Measurements from ENCODE around the gene CHCHD6.

CHCHD6 gene

GRCh38 chr3:126827121-126827520, 123.1 kb downstream of the CHCHD6 start:
- DNase-seq (ENCODE audit: insufficient read length) (no peak), FAIRE-seq (no peak)
- TF ChIP-seq POLR2A (IDR thresholded peaks at IDR 0.05; ENCODE audit: low read depth, low read length) (no peak), TAF1 (IDR thresholded peaks at IDR 0.05; ENCODE audit: borderline replicate concordance, low read depth, low read length) (no peak), POLR2AphosphoS5 (IDR thresholded peaks at IDR 0.05; ENCODE audit: low read depth, low read length) (no peak)

DNA sequence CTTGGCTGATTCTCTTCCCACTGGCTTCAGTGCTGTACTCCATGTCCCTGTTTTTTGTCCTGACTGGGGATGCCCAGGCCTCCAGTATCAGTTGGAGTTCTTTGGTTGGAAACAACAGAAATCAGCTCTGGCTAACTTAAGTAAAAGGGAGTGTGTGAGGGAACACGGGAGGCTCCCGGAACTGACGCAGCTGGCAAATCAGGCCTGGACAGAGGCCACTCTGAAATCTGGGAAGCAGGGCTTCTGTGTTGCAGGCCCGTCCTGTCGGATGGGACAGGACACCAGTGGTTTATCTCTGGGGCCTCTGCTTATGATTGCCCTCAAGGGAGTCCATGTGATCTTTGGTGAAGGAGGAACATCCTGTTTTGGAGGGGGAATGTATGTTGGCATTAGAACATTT, 124.3 kb downstream of the CHCHD6 start:
- no peak for DNase-seq (ENCODE audit: insufficient read length)
- no peak for TF ChIP-seq TAF1 (IDR thresholded peaks at IDR 0.05; ENCODE audit: borderline replicate concordance, low read depth, low read length)
- TF ChIP-seq POLR2A (IDR thresholded peaks at IDR 0.05; ENCODE audit: low read depth, low read length) = no peak
- no peak for TF ChIP-seq POLR2AphosphoS5 (IDR thresholded peaks at IDR 0.05; ENCODE audit: low read depth, low read length)
- no peak for FAIRE-seq

DNA sequence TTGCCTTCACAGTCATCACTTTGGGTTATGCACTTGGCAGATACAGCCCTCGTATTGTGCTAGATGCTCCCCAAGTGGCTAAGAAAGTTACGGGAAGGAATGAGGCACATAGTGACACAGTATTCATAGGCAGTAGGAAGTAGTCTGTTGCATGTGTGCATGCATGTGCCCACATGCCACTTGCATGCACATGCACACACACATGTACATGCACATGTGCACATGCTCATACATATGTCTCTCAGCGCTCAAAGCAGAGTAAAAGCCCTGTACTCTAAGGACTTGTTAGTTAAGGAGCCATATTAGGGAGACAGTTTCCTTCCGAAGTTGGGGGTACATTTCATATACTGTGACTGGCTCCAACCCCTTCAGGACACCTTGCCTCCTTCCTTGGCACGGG, 128.9 kb downstream of the CHCHD6 start:
- TF ChIP-seq POLR2AphosphoS5 (IDR thresholded peaks at IDR 0.05; ENCODE audit: low read depth, low read length) (no peak), POLR2A (IDR thresholded peaks at IDR 0.05; ENCODE audit: low read depth, low read length) (no peak), TAF1 (IDR thresholded peaks at IDR 0.05; ENCODE audit: borderline replicate concordance, low read depth, low read length) (no peak)
- no peak for FAIRE-seq
- DNase-seq (ENCODE audit: insufficient read length) = no peak

DNA sequence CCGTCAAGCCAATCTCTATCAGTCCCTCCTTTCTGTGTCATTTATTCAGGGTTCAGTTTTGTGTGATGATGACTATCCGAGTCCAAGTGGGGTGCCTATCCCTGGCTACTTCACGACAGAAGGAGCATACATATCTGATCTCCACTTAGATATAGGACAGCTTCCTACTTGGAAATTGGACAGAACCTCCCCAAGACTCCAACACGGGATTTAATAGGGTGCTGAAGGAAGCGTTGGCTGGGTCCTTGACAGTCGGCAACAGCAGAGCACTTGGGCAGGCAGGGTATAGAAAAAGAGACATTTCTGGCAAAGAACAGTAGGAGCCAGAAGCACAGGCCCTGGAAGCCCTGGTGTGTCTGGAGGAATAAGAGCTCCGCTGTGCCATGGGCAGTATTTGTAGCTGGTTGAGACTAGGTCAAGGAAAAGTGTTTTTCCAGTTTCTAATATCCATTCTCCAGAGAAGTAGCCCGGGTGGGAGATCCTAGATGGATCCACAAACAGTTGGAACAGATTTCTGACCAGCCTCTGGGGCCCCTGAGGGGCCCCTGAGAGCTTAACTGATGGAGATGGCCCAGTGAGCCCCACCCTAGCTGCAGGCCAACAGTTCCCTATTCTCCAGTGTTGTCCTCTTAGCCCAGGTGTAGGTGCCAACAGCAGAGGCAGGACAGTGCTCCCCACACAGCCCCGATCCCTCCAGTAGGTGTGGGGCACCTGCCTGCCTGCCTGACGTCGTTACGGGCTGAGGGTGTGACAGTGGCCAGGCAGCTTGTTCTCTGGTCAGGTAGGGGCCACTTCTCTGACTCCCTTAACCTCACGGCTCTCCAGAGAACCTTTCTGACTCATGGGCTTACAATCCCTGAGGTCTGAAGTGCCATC, 130.8 kb downstream of the CHCHD6 start:
- TF ChIP-seq POLR2A (IDR thresholded peaks at IDR 0.05; ENCODE audit: low read depth, low read length) (no peak), TAF1 (IDR thresholded peaks at IDR 0.05; ENCODE audit: borderline replicate concordance, low read depth, low read length) (no peak), POLR2AphosphoS5 (IDR thresholded peaks at IDR 0.05; ENCODE audit: low read depth, low read length) (no peak)
- no peak for DNase-seq (ENCODE audit: insufficient read length)
- no peak for FAIRE-seq

- FAIRE-seq (no peak), DNase-seq (ENCODE audit: insufficient read length) (no peak)
- TF ChIP-seq POLR2AphosphoS5 (IDR thresholded peaks at IDR 0.05; ENCODE audit: low read depth, low read length) = no peak
- TF ChIP-seq POLR2A (IDR thresholded peaks at IDR 0.05; ENCODE audit: low read depth, low read length) = no peak
- no peak for TF ChIP-seq TAF1 (IDR thresholded peaks at IDR 0.05; ENCODE audit: borderline replicate concordance, low read depth, low read length)
Observed at GRCh38 chr3:126835472-126836219, 131.6 kb downstream of the CHCHD6 start.

DNA sequence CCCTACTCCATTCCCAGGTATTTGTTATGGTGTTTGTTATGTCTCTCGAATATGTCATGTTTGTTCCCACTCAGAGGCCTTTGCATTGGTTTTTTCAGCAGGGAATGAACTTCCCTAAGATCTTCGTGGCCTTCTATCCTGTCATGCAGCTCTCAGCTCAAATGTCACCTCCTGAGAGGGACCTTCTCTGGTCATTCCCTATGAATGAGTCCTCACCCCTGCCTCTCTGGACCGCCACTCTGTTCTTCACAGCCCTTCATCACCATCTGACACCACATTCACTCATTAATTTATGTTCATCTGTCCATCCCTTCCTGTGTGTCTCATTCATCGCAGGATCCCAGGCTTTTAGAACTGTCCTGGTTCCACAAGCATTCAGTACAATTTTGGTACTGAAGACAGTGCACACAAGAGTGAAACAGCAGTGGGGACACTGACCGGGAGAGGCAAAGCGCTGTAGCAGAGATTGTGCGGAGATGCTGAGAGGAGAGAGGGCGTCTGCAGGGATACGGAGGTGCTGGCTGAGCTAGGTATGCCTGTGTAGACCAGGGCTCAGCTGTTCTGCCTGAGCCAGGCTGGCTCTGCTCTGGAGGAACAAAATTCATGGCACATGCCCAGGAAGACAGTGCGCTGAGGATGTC, 132.3 kb downstream of the CHCHD6 start:
- TF ChIP-seq POLR2A (IDR thresholded peaks at IDR 0.05; ENCODE audit: low read depth, low read length) = no peak
- TF ChIP-seq TAF1 (IDR thresholded peaks at IDR 0.05; ENCODE audit: borderline replicate concordance, low read depth, low read length) = no peak
- no peak for TF ChIP-seq POLR2AphosphoS5 (IDR thresholded peaks at IDR 0.05; ENCODE audit: low read depth, low read length)
- FAIRE-seq = no peak
- no peak for DNase-seq (ENCODE audit: insufficient read length)

- DNase-seq (ENCODE audit: insufficient read length) = no peak
- TF ChIP-seq TAF1 (IDR thresholded peaks at IDR 0.05; ENCODE audit: borderline replicate concordance, low read depth, low read length) (no peak), POLR2A (IDR thresholded peaks at IDR 0.05; ENCODE audit: low read depth, low read length) (no peak), POLR2AphosphoS5 (IDR thresholded peaks at IDR 0.05; ENCODE audit: low read depth, low read length) (no peak)
- FAIRE-seq = no peak
Observed at GRCh38 chr3:126837773-126838172, 133.7 kb downstream of the CHCHD6 start.

- DNase-seq (ENCODE audit: insufficient read length) = no peak
Observed at GRCh38 chr3:126845920-126846715, 142.1 kb downstream of the CHCHD6 start.

DNA sequence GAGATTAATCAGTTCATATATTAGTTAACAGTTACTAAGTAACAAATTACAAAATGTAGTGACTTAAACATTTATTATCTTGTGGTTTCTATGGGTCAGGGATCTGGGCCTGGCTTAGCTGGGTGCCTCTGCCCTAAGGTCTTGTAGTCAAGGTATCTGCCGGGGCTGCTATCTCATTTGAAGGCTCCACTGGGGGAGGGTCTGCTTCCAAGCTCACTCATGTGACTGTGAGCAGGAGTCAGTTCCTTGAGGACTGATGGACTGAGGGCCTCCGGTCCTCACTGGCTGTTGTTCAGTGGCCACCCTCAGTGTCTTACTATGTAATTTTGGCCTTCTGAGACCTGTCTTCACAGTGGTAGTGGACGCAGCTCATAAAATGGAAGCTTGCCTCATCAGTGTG, 143.0 kb downstream of the CHCHD6 start:
- TF ChIP-seq TAF1 (IDR thresholded peaks at IDR 0.05; ENCODE audit: borderline replicate concordance, low read depth, low read length) = no peak
- no peak for TF ChIP-seq POLR2AphosphoS5 (IDR thresholded peaks at IDR 0.05; ENCODE audit: low read depth, low read length)
- no peak for TF ChIP-seq POLR2A (IDR thresholded peaks at IDR 0.05; ENCODE audit: low read depth, low read length)
- FAIRE-seq = no peak
- no peak for DNase-seq (ENCODE audit: insufficient read length)

More at GRCh38 chr3:126845920-126846715, 142.1 kb downstream of the CHCHD6 start:
- FAIRE-seq = no peak
- no peak for TF ChIP-seq POLR2AphosphoS5 (IDR thresholded peaks at IDR 0.05; ENCODE audit: low read depth, low read length)
- no peak for TF ChIP-seq TAF1 (IDR thresholded peaks at IDR 0.05; ENCODE audit: borderline replicate concordance, low read depth, low read length)

GRCh38 chr3:126848991-126849390, 145.0 kb downstream of the CHCHD6 start:
- no peak for DNase-seq (ENCODE audit: insufficient read length)
- no peak for FAIRE-seq
- TF ChIP-seq TAF1 (IDR thresholded peaks at IDR 0.05; ENCODE audit: borderline replicate concordance, low read depth, low read length) (no peak), POLR2AphosphoS5 (IDR thresholded peaks at IDR 0.05; ENCODE audit: low read depth, low read length) (no peak), POLR2A (IDR thresholded peaks at IDR 0.05; ENCODE audit: low read depth, low read length) (no peak)

DNA sequence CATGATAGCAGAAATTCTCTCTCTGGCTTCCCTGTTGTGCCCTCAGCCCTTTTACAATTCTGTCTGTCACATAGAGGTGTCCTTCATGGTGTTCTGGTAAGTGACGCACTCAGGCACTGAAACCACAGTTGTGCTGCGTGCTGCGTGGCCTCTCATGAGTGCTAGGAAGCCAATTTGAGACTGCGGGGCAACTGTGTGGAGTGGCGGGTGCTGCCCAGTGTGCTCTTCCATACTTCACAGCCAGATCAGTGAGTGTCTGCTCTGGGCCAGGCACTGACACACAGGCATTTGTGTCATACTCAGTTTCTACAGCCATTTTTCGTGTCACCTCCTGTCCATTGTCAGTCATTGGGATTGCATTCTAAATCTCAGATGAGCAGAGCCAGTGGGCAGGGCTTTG, 145.7 kb downstream of the CHCHD6 start:
- FAIRE-seq = no peak

More for the DNA sequence above, 145.7 kb downstream of the CHCHD6 start:
- no peak for TF ChIP-seq POLR2AphosphoS5 (IDR thresholded peaks at IDR 0.05; ENCODE audit: low read depth, low read length)
- TF ChIP-seq TAF1 (IDR thresholded peaks at IDR 0.05; ENCODE audit: borderline replicate concordance, low read depth, low read length) = no peak
- no peak for TF ChIP-seq POLR2A (IDR thresholded peaks at IDR 0.05; ENCODE audit: low read depth, low read length)
- no peak for DNase-seq (ENCODE audit: insufficient read length)

All from GM12892 (cell line).